Right lobe of liver (tissue), 6 donors: ENCODE measurements around the gene DIAPH3. TPM values are rescaled to one million over a fixed set of nuclear protein-coding genes. Genes with fewer than 3 reads are reported as not detected.
"Not testable (repeated sequence)": the region's sequence is repeated elsewhere in the genome, so short reads cannot be mapped to it uniquely, and the experiment has no call there.

Experiments used
- ATAC-seq, 4 donors: fragments of 200-7000 bp; cut with Tn5 transposase; one replicate each; pipeline ENCODE4 v1.9.1; 2020; ENCODE audit warnings: mild to moderate bottlenecking in 4 of 4, moderate library complexity in 4 of 4
- DNase-seq, 3 donors: peaks; one replicate each; pipeline ENCODE4 v3.0.0-alpha.2; 2020
- H3K27ac ChIP-seq, 3 donors: fragments of 200-600 bp; one replicate each; pipeline ENCODE4 v1.8.0; 2022
- H3K27me3 ChIP-seq, 2 donors: fragments of 200-600 bp; one replicate each; pipeline ENCODE4 v1.8.0; 2022
- H3K36me3 ChIP-seq, 4 donors: fragments of 200-600 bp; sonication (generic) in 1 of 4; one replicate each; pipeline versions ENCODE4 v1.5.1 to v1.8.0; 2017 to 2022; ENCODE audit warnings: control low read depth in 1 of 4
- H3K4me1 ChIP-seq, 4 donors: fragments of 200-600 bp; sonication (generic) in 1 of 4; one replicate each; pipeline versions ENCODE4 v1.5.1 to v1.8.0; 2017 to 2022; ENCODE audit warnings: control low read depth in 1 of 4
- H3K4me3 ChIP-seq, 3 donors: fragments of 200-600 bp; one replicate each; pipeline ENCODE4 v1.8.0; 2022
- H3K9me3 ChIP-seq, 4 donors: fragments of 200-600 bp; sonication (generic) in 1 of 4; one replicate each; pipeline versions ENCODE4 v1.5.1 to v1.8.0; 2017 to 2022; ENCODE audit warnings: control low read depth in 1 of 4
- POLR2A ChIP-seq: fragments of 450-650 bp; IDR thresholded peaks from one replicate; pipeline ENCODE4 v1.6.1; 2017; ENCODE audit warnings: antibody characterized with exemption, mild to moderate bottlenecking
- WGBS: methylation state at CpG from one replicate; pipeline ENCODE4 v1.1.6; 2018; ENCODE audit warnings: low coverage, low lambda C conversion rate; ENCODE audit not compliant: insufficient coverage; ENCODE audit errors: missing lambda C conversion rate; 5-methylcytosine and 5-hydroxymethylcytosine counted together
- intact Hi-C, 2 donors: fragments of 100-400 bp; cut with DNase I; formaldehyde crosslinking; loops; one replicate each; pipeline versions ENCODE4 v1.11.2 to v1.14.1; 2022
- total RNA-seq, 6 experiments: library from RNA; depleted of rRNA in 2 of 6; stranded (reverse); fragments of >200 nt in 2 of 6; fragmentation: NEBNext Ultra II Directional in 3 of 6; extraction: Animal tissue kit (Norgen Biotek cat#: 25700) in 3 of 6; gene quantifications; one replicate each; pipeline versions ENCODE4 v1.1.0 to v1.2.4, GENCODE V29; 2016 to 2023
- TF ChIP-seq, protein P1 (sequence below), 4 donors: fragments of 200-600 bp in 3 of 4; fragments of 450-650 bp in 1 of 4; IDR thresholded peaks; one replicate each; pipeline versions ENCODE4 v1.5.1 to v1.8.0; 2016 to 2022; ENCODE audit warnings: antibody characterized with exemption in 4 of 4, mild to moderate bottlenecking in 2 of 4
- donor health status: DM: no; HTN: yes; CAD: no.
- donor health status: DM: no; HTN: no; CAD: no.
- donor health status: DM: no; HTN: no; CAD: no.
- donor health status: DM: no; HTN: yes; CAD: no.
- donor health status: DM: no; HTN: yes; CAD: no.

Gene DIAPH3
- total RNA-seq, 6 experiments from 2014 or later, result 0.10 to 1.6 (median 0.93) TPM; not detected in 1

DNA sequence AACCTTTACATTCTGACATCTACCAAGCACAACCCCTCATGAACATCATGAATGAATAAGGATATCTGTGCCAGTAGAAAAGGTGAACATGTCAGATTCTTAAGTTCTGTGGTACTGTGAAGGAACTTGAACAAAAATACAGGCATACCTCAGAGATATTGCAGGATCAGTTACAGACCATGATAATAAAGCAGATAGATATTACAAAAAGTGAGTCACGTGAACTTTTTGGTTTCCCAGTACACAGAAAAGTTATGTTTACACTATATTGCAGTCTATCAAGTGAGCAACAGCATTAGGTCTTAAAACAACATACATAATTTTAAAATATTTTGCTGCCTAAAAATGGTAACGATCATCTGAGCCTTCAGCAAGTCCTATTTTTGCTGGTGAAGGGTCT, 101.2 kb downstream of the DIAPH3 start:
- Histone ChIP-seq H3K4me3 (no peak overlapping the region), H3K9me3 (no peaks in the 10 kb centered on the region), H3K4me1 (no peaks in the 10 kb centered on the region), H3K27ac (no peak overlapping the region), H3K27me3 (no peaks in the 10 kb centered on the region), H3K36me3 (no peaks in the 10 kb centered on the region)
- no peak for TF ChIP-seq POLR2A
- TF ChIP-seq, protein P1, sequence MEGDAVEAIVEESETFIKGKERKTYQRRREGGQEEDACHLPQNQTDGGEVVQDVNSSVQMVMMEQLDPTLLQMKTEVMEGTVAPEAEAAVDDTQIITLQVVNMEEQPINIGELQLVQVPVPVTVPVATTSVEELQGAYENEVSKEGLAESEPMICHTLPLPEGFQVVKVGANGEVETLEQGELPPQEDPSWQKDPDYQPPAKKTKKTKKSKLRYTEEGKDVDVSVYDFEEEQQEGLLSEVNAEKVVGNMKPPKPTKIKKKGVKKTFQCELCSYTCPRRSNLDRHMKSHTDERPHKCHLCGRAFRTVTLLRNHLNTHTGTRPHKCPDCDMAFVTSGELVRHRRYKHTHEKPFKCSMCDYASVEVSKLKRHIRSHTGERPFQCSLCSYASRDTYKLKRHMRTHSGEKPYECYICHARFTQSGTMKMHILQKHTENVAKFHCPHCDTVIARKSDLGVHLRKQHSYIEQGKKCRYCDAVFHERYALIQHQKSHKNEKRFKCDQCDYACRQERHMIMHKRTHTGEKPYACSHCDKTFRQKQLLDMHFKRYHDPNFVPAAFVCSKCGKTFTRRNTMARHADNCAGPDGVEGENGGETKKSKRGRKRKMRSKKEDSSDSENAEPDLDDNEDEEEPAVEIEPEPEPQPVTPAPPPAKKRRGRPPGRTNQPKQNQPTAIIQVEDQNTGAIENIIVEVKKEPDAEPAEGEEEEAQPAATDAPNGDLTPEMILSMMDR (IDR thresholded peaks at IDR 0.05), result no peak
- 81% methylated on average over 2 of the region's 2 CpGs for WGBS
- intact Hi-C loops, result no loop called here
- ATAC-seq, result no peak
- DNase-seq, result no peak

- H3K27ac ChIP-seq, result no peak overlapping the region
- H3K36me3 ChIP-seq, result no peaks in the 10 kb centered on the region
- H3K4me3 ChIP-seq, result no peak overlapping the region
- ATAC-seq (no peak), DNase-seq (no peak)
- H3K27me3 ChIP-seq, result no peaks in the 10 kb centered on the region
- no peaks in the 10 kb centered on the region for H3K9me3 ChIP-seq
- WGBS, result 87% methylated on average over 3 of the region's 3 CpGs
- no peaks in the 10 kb centered on the region for H3K4me1 ChIP-seq
- intact Hi-C loops, result no loop called here
- TF ChIP-seq, protein P1 (IDR thresholded peaks at IDR 0.05), result no peak
- no peak for TF ChIP-seq POLR2A
These were observed 102.0 kb downstream of the DIAPH3 start for GRCh38 chr13:60061737-60062136.

DNA sequence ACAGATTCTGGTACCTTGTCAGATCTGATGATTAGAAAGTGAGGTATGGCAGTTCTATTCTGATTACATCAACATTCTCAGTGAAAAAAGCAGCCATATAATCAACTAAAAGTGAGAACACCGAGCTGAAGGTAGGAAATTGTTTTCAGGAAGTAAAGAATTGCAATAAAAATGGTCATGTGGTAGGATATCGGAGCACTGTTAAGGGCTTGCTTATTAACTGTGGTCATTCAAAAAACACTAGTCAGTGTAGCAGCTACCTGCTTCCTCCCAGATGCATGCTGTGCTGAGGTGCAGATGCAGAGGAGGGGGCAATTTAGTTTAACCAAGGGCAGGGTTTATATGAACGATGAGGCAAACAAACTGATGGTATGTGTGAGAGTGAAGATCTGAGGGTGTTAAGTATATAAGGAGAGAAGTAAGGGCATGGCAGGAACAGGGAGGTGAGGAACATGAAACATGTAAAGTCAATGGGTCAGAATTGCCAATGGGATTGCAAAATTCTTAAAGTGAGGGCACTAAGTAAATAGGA, 111.9 kb downstream of the DIAPH3 start:
- Histone ChIP-seq H3K4me3 (no peak overlapping the region), H3K27me3 (no peaks in the 10 kb centered on the region), H3K27ac (no peak overlapping the region), H3K36me3 (no peaks in the 10 kb centered on the region), H3K4me1 (no peaks in the 10 kb centered on the region), H3K9me3 (no peaks in the 10 kb centered on the region)
- 67% methylated on average over 3 of the region's 3 CpGs for WGBS
- TF ChIP-seq POLR2A, result no peak
- intact Hi-C loops, result no loop called here
- no peak for DNase-seq
- ATAC-seq, result no peak

- H3K4me3 ChIP-seq, intact Hi-C loops, H3K27ac ChIP-seq, H3K36me3 ChIP-seq, H3K27me3 ChIP-seq, H3K9me3 ChIP-seq, DNase-seq, H3K4me1 ChIP-seq, ATAC-seq: not testable (repeated sequence)
These were observed 115.4 kb downstream of the DIAPH3 start for GRCh38 chr13:60048353-60048752.

GRCh38 chr13:60047918-60048317, 115.8 kb downstream of the DIAPH3 start:
- no peak for TF ChIP-seq POLR2A
- TF ChIP-seq, protein P1 (IDR thresholded peaks at IDR 0.05), result no peak
- H3K27me3 ChIP-seq, result no peaks in the 10 kb centered on the region
- H3K4me1 ChIP-seq, result no peaks in the 10 kb centered on the region
- intact Hi-C loops, result no loop called here
- no peak overlapping the region for H3K4me3 ChIP-seq
- ATAC-seq, result no peak
- no peak overlapping the region for H3K27ac ChIP-seq
- DNase-seq, result no peak
- WGBS, result 63% methylated on average over 2 of the region's 3 CpGs
- H3K9me3 ChIP-seq, result no peaks in the 10 kb centered on the region
- no peaks in the 10 kb centered on the region for H3K36me3 ChIP-seq

GRCh38 chr13:60044321-60044720, 119.4 kb downstream of the DIAPH3 start:
- Histone ChIP-seq H3K27ac (no peak overlapping the region), H3K4me3 (no peak overlapping the region), H3K4me1 (no peaks in the 10 kb centered on the region), H3K27me3 (no peaks in the 10 kb centered on the region), H3K36me3 (no peaks in the 10 kb centered on the region), H3K9me3 (no peaks in the 10 kb centered on the region)
- ATAC-seq, result no peak
- DNase-seq, result no peak
- 87% methylated on average over 4 of the region's 4 CpGs for WGBS
- intact Hi-C loops, result no loop called here
- TF ChIP-seq POLR2A, result no peak
- TF ChIP-seq, protein P1 (IDR thresholded peaks at IDR 0.05), result no peak
